Thoracic aorta (tissue), 2 donors: ENCODE data around the gene PPIE. TPM values are rescaled to one million over a fixed set of nuclear protein-coding genes. Genes with fewer than 3 reads are reported as not detected.

Experiments
- ATAC-seq: fragments of 150-250 bp; one replicate; pipeline ENCODE4 v1.8.0; 2017; ENCODE audit warnings: low read depth; ENCODE audit not compliant: insufficient number of reproducible peaks, low FRiP score
- DNase-seq: peaks from one replicate; pipeline ENCODE4 v3.0.0-alpha.2; 2020; ENCODE audit warnings: low spot score
- H3K27ac ChIP-seq, 2 donors: fragments of 200-600 bp; sonication (generic); 1 replicate in 1 of 2; 2 replicates in 1 of 2; pipeline ENCODE4 v1.5.1; 2016; ENCODE audit warnings: mild to moderate bottlenecking in 2 of 2, moderate library complexity in 2 of 2
- H3K27me3 ChIP-seq: fragments of 200-600 bp; sonication (generic); replicated peaks from 2 replicates; pipeline ENCODE4 v1.6.0; 2016; ENCODE audit warnings: mild to moderate bottlenecking; ENCODE audit not compliant: insufficient read depth
- H3K36me3 ChIP-seq: fragments of 200-600 bp; sonication (generic); one replicate; pipeline ENCODE4 v1.5.1; 2016
- H3K4me1 ChIP-seq, 2 donors: fragments of 200-600 bp; sonication (generic); 1 replicate in 1 of 2; 2 replicates in 1 of 2; pipeline versions ENCODE4 v1.5.1 to v1.6.0; 2016; ENCODE audit warnings: low read depth in 2 of 2, mild to moderate bottlenecking in 1 of 2; ENCODE audit not compliant: control insufficient read depth in 1 of 2
- H3K4me3 ChIP-seq: fragments of 200-600 bp; sonication (generic); 2 replicates; pipeline ENCODE4 v1.5.1; 2016; ENCODE audit warnings: mild to moderate bottlenecking
- H3K9me3 ChIP-seq: fragments of 200-600 bp; sonication (generic); 2 replicates; pipeline ENCODE4 v1.5.1; 2016
- total RNA-seq, 2 donors: library from RNA; depleted of rRNA; stranded (reverse); fragments of >200 nt; gene quantifications; one replicate each; pipeline versions ENCODE4 v1.1.0 to v1.2.3, GENCODE V29; 2016
- TF ChIP-seq, protein P1 (sequence below): fragments of 200-600 bp; sonication (generic); IDR thresholded peaks from one replicate; pipeline ENCODE4 v1.5.1; 2019; ENCODE audit warnings: antibody characterized with exemption

Gene PPIE
- total RNA-seq, 2 donors from 2014 or later = 30.4 to 53.9 TPM

DNA sequence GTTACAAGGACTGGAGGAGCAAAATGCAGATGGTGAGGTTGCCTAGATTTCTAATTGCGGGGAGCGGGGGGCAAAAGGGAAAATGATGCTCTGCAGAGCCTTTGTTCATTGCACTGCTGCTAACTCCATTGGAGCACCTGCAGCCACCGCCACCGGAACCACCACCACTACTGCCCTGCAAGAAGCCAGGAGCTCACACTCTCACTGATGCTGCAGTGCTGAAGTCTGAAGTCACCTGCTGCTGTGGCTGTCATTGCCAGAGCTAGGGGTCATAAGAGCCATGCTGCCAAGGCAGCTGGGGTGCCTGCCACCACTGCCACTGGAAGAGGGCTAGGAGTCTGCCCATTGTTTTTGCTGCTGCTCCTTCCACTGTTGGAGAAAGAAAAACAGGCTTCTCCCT, 40.1 kb upstream of the PPIE start:
- Histone ChIP-seq H3K27me3 (no peaks in the 10 kb centered on the region), H3K9me3 (no peaks in the 10 kb centered on the region), H3K4me3 (no peak overlapping the region), H3K4me1 (peaks cover 0 to 18% of the 10 kb centered on the region in 2 donors), H3K27ac (no peak overlapping the region), H3K36me3 (no peaks in the 10 kb centered on the region)
- DNase-seq = no peak
- TF ChIP-seq, protein P1, sequence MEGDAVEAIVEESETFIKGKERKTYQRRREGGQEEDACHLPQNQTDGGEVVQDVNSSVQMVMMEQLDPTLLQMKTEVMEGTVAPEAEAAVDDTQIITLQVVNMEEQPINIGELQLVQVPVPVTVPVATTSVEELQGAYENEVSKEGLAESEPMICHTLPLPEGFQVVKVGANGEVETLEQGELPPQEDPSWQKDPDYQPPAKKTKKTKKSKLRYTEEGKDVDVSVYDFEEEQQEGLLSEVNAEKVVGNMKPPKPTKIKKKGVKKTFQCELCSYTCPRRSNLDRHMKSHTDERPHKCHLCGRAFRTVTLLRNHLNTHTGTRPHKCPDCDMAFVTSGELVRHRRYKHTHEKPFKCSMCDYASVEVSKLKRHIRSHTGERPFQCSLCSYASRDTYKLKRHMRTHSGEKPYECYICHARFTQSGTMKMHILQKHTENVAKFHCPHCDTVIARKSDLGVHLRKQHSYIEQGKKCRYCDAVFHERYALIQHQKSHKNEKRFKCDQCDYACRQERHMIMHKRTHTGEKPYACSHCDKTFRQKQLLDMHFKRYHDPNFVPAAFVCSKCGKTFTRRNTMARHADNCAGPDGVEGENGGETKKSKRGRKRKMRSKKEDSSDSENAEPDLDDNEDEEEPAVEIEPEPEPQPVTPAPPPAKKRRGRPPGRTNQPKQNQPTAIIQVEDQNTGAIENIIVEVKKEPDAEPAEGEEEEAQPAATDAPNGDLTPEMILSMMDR = no peak
- ATAC-seq = no peak

DNA sequence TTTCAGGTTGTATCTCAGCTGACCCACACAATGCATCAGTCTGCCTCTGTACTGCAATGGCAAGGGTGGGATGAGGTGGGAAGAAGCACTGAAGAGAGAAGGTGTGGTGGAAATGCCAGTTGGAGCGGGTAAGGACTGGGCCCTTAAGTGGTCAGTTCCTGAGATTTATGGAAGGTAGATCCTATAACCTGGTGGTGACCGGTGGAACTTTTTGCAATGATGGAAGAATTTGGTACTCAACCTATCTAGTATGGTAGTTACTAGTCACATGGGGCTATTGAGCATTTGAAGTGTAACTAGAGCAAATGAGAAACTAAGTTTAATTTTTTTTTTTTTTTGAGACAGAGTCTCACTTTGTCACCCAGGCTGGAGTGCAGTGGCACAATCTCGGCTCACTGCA, 39.3 kb upstream of the PPIE start:
- H3K4me1 ChIP-seq = peaks cover 0 to 18% of the 10 kb centered on the region in 2 donors
- no peaks in the 10 kb centered on the region for H3K9me3 ChIP-seq
- DNase-seq (no peak), ATAC-seq (no peak)
- H3K27ac ChIP-seq = no peak overlapping the region
- TF ChIP-seq, protein P1 = no peak
- no peaks in the 10 kb centered on the region for H3K27me3 ChIP-seq
- H3K36me3 ChIP-seq = no peaks in the 10 kb centered on the region
- no peak overlapping the region for H3K4me3 ChIP-seq

DNA sequence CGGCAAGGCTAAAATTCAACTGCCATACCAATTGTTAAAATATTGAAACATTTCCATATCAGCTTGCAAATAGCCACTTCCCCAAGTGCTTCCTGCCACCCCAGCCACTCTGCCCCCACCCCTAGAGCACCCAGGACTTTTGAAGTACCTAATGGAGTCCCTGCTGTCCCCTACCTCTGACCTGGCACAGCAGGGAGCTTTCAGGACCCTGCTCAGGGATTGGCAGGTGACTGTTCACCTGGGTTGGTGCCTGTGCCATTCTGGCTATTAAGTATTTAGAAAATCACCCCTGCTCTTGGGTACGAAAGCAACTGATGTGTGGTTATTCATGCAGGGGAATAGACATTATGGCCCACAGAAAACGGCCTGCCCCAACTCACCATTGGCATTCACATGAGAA, 38.3 kb upstream of the PPIE start:
- H3K9me3 ChIP-seq = no peaks in the 10 kb centered on the region
- H3K4me1 ChIP-seq = peaks cover 0 to 18% of the 10 kb centered on the region in 2 donors
- H3K27ac ChIP-seq = no peak overlapping the region
- ATAC-seq = no peak
- H3K36me3 ChIP-seq = no peaks in the 10 kb centered on the region
- no peak for DNase-seq
- H3K4me3 ChIP-seq = no peak overlapping the region
- TF ChIP-seq, protein P1 = no peak
- no peaks in the 10 kb centered on the region for H3K27me3 ChIP-seq

DNA sequence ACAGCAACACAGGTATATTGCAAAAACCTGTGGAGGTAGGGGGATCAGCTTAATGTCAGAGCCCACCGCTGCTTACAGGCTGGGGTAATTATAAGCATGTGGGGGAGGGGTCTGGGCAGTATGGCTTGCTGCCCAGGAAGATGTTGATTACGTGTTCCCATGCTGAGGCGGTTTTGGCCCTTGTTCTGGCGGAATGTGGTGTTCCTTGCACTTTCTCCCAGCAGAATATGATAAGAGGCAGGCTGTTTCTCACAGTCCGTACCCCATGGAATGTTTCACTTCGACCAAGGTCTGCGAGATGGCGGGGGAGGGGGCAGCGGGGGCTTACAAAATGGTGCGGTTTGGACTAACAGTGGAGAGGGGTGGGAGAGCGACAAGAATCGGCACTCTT, 37.6 kb upstream of the PPIE start:
- Histone ChIP-seq H3K9me3 (no peaks in the 10 kb centered on the region), H3K4me3 (peak overlapping the region; percentile 61), H3K36me3 (no peaks in the 10 kb centered on the region), H3K27me3 (no peaks in the 10 kb centered on the region), H3K4me1 (peaks cover 0 to 18% of the 10 kb centered on the region in 2 donors), H3K27ac (peak overlapping the region in 1 of 2 donors; percentile 53)
- ATAC-seq (peak; percentile 55), DNase-seq (no peak)
- TF ChIP-seq, protein P1 = no peak

DNA sequence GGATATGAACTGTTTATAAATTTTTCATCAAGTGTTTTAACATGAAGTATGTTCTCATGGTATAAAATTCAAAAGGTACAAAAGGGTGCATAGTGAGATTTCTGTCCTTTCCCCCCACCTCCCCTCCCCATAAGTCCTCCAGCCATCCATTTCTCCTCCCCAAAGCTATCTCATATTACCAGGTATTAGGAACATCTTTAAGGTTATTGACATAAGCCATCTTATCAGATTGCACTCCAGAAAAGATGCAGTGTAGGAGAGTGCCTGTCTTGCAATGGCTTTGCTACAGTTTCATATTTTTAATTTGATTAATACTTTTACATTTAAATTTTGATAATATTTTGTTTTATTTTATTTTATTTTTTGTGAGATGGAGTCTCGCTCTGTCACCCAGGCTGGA, 33.9 kb upstream of the PPIE start:
- ATAC-seq = no peak
- no peaks in the 10 kb centered on the region for H3K27me3 ChIP-seq
- no peak overlapping the region for H3K4me3 ChIP-seq
- no peaks in the 10 kb centered on the region for H3K9me3 ChIP-seq
- no peak for DNase-seq
- no peak overlapping the region for H3K27ac ChIP-seq
- TF ChIP-seq, protein P1 = no peak
- H3K36me3 ChIP-seq = no peaks in the 10 kb centered on the region
- peaks cover 0 to 18% of the 10 kb centered on the region in 2 donors for H3K4me1 ChIP-seq
